T-helper 2 cell treated with Interferon-gamma antibody and Interleukin-4, amounts not matched to agents 5 μg/mL and 100 μg/mL, for 36 hours (primary cell): ENCODE measurements around the gene NBPF8.
"Not testable (repeated sequence)": the region's sequence is repeated elsewhere in the genome, so short reads cannot be mapped to it uniquely, and the experiment has no call there.

Source experiments
- DNase-seq: peaks from one replicate; pipeline ENCODE4 v3.0.0; 2021; ENCODE audit warnings: low spot score
- H3K27ac Mint-ChIP-seq: one replicate; pipeline ENCODE4 v1.8.0; 2021; ENCODE audit warnings: mild to moderate bottlenecking, mixed read lengths
- H3K27me3 Mint-ChIP-seq: one replicate; pipeline ENCODE4 v1.8.0; 2021; ENCODE audit warnings: low read depth, mixed read lengths
- H3K36me3 Mint-ChIP-seq: one replicate; pipeline ENCODE4 v1.8.0; 2021; ENCODE audit warnings: low read depth, mixed read lengths
- H3K4me1 Mint-ChIP-seq: one replicate; pipeline ENCODE4 v1.8.0; 2021; ENCODE audit warnings: low read depth, mixed read lengths
- H3K4me3 Mint-ChIP-seq: one replicate; pipeline ENCODE4 v1.8.0; 2022; ENCODE audit warnings: mild to moderate bottlenecking, moderate library complexity, mixed read lengths
- H3K9me3 Mint-ChIP-seq: one replicate; pipeline ENCODE4 v1.8.0; 2021; ENCODE audit warnings: mixed read lengths

Gene NBPF8

DNA sequence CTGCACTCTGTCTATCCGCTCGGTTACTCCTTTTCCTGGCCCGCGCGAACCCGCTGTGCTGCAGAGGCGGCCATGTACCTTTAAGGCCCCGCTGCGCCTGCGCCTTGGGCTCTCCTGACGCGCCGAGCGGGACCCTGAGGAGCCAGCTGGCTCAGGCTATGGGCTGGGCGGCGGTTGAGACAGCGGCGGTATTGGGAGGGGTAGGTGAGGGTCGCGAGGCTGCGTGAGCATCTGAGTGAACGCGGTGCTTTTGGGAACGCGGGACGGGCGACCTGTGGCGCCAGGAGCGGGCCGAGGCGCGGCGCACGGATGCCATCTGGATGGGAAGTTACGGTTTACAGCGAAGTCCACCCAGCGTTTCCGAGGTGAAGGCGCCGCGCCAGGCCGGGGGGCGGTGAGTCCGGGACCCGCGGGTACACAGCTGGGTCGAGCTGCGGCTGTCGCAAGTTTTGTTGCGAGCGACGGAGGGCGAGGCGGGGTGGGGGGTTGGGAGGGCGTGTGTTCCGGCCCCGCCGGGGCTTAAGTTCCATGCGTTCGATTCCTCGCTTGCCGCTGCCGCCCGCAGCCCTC, at the start of gene NBPF8:
Gene NBPF8, plus strand, starts transcription at position 125 of the 570 bp plus-strand sequence. CDS start 21,488 bp downstream, outside the sequence.
- not testable (repeated sequence) for H3K36me3 Mint-ChIP-seq, H3K9me3 Mint-ChIP-seq, H3K27me3 Mint-ChIP-seq, H3K4me1 Mint-ChIP-seq
- Mint-ChIP-seq H3K27ac (peak within 1 kb of the TSS; percentile 90), H3K4me3 (peak within 1 kb of the TSS; percentile 97)
- DNase-seq = peak; percentile 73

- H3K36me3 Mint-ChIP-seq, DNase-seq, H3K4me3 Mint-ChIP-seq, H3K27me3 Mint-ChIP-seq, H3K4me1 Mint-ChIP-seq, H3K27ac Mint-ChIP-seq, H3K9me3 Mint-ChIP-seq: not testable (repeated sequence)
Observed at GRCh38 chr1:120367709-120368108, 47.1 kb upstream of the NBPF8 start.

GRCh38 chr1:120386651-120387050, 28.2 kb upstream of the NBPF8 start:
- not testable (repeated sequence) for DNase-seq, H3K27me3 Mint-ChIP-seq, H3K27ac Mint-ChIP-seq, H3K36me3 Mint-ChIP-seq, H3K9me3 Mint-ChIP-seq, H3K4me3 Mint-ChIP-seq, H3K4me1 Mint-ChIP-seq

- H3K27ac Mint-ChIP-seq, H3K4me3 Mint-ChIP-seq, H3K9me3 Mint-ChIP-seq, H3K4me1 Mint-ChIP-seq, H3K27me3 Mint-ChIP-seq, H3K36me3 Mint-ChIP-seq: not testable (repeated sequence)
- DNase-seq = peak; percentile 9
Observed at GRCh38 chr1:120388597-120389126, 26.2 kb upstream of the NBPF8 start.

- H3K4me1 Mint-ChIP-seq, H3K9me3 Mint-ChIP-seq, H3K27ac Mint-ChIP-seq, H3K4me3 Mint-ChIP-seq, H3K27me3 Mint-ChIP-seq, H3K36me3 Mint-ChIP-seq, DNase-seq: not testable (repeated sequence)
Observed at GRCh38 chr1:120391365-120391764, 23.5 kb upstream of the NBPF8 start.

DNA sequence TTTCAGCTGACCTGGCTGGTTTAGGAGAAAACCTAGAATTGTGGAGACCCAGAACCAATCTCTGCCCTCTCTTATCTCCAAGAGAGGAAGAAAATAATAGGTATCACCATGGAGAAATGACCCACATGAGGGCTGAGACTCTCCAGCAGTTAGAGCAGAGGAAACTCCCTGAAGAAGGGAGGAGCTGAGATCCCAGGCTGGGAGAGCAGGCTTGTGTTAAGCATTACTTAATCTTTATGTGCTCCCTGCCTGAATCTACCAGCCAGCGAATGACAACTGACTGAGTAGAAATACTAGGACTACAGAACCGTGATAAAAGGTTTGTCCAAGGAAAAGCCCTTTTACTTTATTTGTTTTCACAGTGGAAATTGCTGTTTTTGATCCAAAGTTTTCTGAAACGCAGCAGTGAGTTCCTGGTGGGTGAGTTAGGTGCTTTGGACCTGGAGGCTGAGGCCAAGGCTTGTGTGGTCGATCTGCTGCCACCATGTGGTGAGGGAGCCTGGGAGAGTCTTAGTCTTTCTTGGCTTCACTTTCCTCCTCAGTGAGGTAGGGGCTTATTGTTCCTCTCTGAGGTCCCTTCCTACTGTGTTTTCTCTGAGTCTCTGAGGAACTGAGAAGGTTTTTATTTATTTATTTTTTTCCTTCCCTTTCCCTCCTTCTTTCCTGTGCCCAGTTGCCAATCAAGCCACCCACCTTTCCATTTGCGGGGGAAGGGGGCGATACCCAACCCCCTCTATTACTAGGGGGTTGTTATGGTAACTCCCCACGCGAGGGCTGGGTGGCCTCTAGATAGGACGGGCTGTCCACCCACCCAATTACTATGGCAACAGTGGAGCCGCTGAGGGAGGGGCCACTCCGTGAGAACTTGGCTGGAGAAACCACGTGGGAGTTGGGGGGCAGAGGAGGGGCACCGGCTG, 21.3 kb upstream of the NBPF8 start:
- not testable (repeated sequence) for H3K27ac Mint-ChIP-seq, H3K27me3 Mint-ChIP-seq, H3K4me3 Mint-ChIP-seq, H3K4me1 Mint-ChIP-seq, H3K9me3 Mint-ChIP-seq, DNase-seq, H3K36me3 Mint-ChIP-seq

- H3K4me1 Mint-ChIP-seq, H3K9me3 Mint-ChIP-seq, H3K27ac Mint-ChIP-seq, DNase-seq, H3K4me3 Mint-ChIP-seq, H3K27me3 Mint-ChIP-seq, H3K36me3 Mint-ChIP-seq: not testable (repeated sequence)
Observed at GRCh38 chr1:120405348-120405747, 9.5 kb upstream of the NBPF8 start.

- not testable (repeated sequence) for H3K36me3 Mint-ChIP-seq, DNase-seq, H3K27me3 Mint-ChIP-seq, H3K27ac Mint-ChIP-seq, H3K9me3 Mint-ChIP-seq, H3K4me3 Mint-ChIP-seq, H3K4me1 Mint-ChIP-seq
Observed at GRCh38 chr1:120414451-120414850, 384 bp upstream of the NBPF8 start.

- not testable (repeated sequence) for H3K36me3 Mint-ChIP-seq, H3K27me3 Mint-ChIP-seq, H3K9me3 Mint-ChIP-seq, H3K4me1 Mint-ChIP-seq
- Mint-ChIP-seq H3K27ac (peak overlapping the region; percentile 90), H3K4me3 (peak overlapping the region; percentile 97)
- peak; percentile 46 for DNase-seq
Observed at GRCh38 chr1:120415492-120415961, 692 bp downstream of the NBPF8 start.

GRCh38 chr1:120425063-120425462, 10.2 kb downstream of the NBPF8 start:
- H3K36me3 Mint-ChIP-seq, H3K4me1 Mint-ChIP-seq, H3K27ac Mint-ChIP-seq, H3K9me3 Mint-ChIP-seq, DNase-seq, H3K27me3 Mint-ChIP-seq, H3K4me3 Mint-ChIP-seq: not testable (repeated sequence)

GRCh38 chr1:120431626-120432025, 16.8 kb downstream of the NBPF8 start:
- H3K9me3 Mint-ChIP-seq, H3K4me1 Mint-ChIP-seq, H3K27me3 Mint-ChIP-seq, DNase-seq, H3K36me3 Mint-ChIP-seq, H3K4me3 Mint-ChIP-seq, H3K27ac Mint-ChIP-seq: not testable (repeated sequence)

DNA sequence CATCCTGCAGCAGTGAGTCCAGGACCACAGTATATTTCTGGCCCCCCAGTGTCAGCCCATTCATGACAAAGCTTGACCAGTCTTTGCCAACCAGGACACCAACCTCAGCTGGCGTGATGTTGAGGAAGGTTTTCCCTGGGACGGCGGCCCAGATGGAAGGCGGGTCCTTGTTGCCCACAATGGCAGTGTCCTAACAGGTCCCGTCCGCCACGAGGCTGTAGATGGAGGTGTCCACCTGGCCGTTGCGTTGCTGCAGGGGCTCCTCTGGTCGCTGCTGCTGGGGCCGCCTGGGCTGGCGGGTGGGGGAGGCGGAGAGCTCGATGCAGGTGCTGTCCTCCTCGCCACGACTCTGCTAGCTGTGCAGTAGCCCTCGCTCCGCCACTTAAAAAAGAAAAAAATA, 19.0 kb downstream of the NBPF8 start:
- DNase-seq, H3K27me3 Mint-ChIP-seq, H3K9me3 Mint-ChIP-seq, H3K4me3 Mint-ChIP-seq, H3K4me1 Mint-ChIP-seq, H3K36me3 Mint-ChIP-seq, H3K27ac Mint-ChIP-seq: not testable (repeated sequence)

DNA sequence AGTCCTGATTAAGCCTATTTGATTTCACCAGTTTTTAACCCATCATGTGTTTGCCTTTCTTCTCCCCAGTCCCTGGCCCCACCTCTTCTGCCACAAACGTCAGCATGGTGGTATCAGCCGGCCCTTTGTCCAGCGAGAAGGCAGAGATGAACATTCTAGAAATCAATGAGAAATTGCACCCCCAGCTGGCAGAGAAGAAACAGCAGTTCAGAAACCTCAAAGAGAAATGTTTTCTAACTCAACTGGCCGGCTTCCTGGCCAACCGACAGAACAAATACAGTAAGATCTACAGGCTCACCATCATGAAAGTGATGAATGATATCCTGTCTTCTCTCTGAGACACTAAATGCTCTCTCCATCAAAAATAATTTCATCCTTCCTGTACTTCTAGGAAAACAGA, 34.3 kb downstream of the NBPF8 start:
- not testable (repeated sequence) for DNase-seq, H3K4me3 Mint-ChIP-seq, H3K4me1 Mint-ChIP-seq, H3K36me3 Mint-ChIP-seq, H3K27me3 Mint-ChIP-seq, H3K9me3 Mint-ChIP-seq
- peak overlapping the region; percentile 41 for H3K27ac Mint-ChIP-seq
